ENCODE results near the gene CGN.
"Not testable (repeated sequence)": the region's sequence is repeated elsewhere in the genome, so short reads cannot be mapped to it uniquely, and the experiment has no call there.

The CGN gene

DNA sequence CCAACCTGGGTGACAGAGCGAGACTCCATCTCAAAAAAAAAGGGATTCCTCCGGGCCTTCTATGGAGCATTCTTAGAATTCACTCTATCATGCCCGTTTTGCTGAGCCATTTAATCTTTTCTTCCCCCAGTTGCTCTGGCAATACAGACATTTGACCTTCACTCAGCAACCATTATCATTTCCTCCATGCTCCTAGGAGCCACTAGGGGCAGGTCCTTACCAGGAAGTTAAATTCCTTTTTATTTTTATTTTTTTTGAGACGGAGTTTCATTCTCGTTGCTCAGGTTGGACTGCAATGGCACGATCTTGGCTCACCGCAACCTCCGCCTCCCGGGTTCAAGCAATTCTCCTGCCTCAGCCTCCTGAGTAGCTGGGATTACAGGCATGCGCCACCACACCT lies 9.7 kb upstream of the CGN start:
- no peak for DNase-seq

DNA sequence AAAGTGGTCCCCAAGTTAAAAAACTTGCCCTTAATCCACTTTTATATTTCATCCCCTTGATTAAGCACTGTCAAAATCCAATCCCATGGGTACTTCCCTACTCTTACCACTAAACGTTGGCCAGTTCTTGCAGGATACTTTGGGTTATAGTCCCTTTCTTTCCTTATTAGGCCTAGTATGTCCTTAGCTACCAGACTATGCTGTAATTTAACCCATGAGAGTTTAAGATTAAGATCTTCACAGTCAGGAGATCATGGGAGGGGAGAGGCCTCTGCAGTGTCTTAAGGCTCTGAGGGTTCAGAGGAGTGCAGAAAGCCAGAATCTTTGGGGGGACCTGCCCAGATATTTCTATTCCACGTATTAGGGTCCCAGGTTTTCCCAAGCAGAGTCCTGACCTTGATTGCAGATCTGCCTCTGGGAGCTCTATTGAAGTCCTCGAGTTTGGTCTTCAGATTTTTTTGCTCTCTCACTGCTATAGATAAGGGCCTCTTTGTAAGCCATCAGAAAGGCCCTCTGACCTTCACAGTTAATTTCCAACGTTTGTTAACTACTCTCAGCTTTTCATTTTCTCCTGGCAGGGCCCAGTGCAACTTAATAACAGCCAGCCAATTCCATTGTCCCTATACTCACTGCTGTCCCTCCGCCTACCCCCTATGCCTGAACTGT lies 9.0 kb upstream of the CGN start:
- no peak for DNase-seq

GRCh38 chr1:151502859-151503780 lies 8.1 kb upstream of the CGN start:
- no peak for DNase-seq

- DNase-seq = no peak
These were observed 6.9 kb upstream of the CGN start for GRCh38 chr1:151504252-151504651.

DNA sequence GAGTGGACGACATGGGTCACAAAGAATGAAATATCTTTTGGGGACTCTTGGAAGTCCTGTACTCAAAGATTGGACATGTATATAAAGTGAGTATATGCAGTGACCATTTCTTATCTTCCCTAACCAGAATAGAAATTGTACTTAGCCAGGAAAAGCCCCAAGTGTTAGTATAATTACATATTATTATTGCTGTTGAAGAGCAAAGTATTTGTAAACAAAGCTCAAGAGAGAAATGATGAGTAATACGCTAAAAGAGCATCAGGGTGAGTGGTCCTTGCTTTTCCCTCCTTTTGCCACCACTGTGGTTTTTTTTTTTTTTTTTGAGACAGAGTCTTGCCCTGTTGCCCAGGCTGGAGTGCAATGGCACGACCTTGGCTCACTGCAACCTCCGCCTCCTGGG lies 6.4 kb upstream of the CGN start:
- no peak for DNase-seq

DNA sequence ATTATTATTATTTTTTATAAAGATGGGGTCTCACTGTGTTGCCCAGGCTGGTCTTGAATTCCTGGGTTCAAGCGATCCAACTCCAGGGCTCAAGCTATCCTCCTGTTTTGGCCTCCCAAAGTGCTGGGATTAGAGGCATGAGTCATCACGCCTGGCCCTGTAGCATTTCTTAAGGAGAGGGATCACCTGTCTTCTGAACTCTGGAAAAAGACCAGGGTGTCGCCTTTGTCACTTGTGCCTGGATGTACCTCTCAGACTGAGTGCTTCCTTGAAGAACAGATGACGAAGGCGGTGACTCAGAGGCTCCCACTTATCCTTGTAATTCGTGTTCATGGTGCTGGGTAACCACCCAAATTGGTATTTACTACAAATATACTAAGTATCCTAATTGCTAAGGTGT lies 2.4 kb upstream of the CGN start:
- DNase-seq = no peak

GRCh38 chr1:151509350-151510019 lies 1.7 kb upstream of the CGN start:
- no peak for DNase-seq

- no peak for DNase-seq
These were observed 1.2 kb upstream of the CGN start for GRCh38 chr1:151510020-151510405.

DNA sequence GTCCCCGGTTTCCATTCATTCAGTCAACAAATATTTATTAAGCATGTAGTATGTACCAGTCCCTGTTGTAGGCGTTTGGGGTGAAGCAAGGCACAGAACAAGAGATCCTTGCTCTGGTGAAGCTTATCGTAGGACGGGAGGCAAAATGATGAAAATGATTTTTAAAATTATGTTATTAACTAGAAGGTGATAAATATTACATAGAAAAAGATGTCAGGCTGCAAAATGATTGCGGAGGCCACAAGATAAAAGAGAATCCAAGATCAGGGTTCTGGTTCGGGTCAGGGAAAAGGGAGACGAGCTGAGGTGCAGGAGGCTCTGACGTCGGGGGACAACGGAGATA lies 602 bp upstream of the CGN start:
- no peak for DNase-seq

GRCh38 chr1:151511636-151512215 lies 539 bp downstream of the CGN start:
- no peak for DNase-seq

DNA sequence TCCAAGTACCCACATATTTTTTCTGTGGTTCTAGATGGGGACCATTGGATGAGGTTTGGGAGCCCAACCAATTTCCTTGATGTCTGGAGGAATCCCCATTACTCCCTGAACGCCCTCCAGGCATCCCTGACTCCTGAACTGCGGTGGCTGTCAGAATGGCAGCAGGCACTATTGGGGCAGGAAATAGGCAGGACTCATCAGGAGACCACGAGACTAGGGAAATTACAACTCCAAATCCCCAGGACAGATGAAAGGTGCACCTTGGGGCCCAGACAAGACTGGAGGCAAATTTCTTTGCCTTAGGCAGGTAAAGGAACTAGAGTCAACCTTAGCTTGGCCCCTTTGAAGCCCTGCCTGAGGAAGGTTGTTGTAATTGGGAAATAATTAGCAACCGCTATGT lies 1.1 kb downstream of the CGN start:
- DNase-seq = no peak

- DNase-seq = no peak
These were observed 1.8 kb downstream of the CGN start for GRCh38 chr1:151512801-151513625.

DNA sequence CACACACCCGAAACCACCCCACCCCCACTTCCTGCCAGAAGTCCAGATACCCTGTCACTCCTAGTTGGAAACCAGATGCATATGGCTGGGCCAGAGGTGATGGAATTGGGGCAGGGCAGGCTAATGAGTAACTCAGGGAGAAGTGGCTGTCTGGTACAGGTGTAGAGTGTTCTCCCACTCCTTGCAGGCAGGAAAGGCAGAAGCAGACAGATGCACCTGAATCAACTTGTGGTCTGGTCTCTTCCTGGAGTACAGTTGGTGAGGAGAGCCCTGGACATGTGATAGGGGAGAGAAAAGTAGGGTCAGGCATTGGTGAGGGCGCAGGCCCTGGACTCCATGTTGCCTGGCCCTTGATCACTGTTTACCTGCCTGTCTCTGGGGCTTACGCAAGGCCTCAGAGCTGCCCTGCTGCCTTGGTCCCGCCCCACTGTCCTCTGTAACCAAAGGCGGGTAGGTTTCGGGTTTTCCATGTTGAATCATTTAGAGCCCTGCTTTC lies 2.5 kb downstream of the CGN start:
- no peak for DNase-seq

- no peak for DNase-seq
These were observed 3.2 kb downstream of the CGN start for GRCh38 chr1:151514366-151514765.

- DNase-seq = no peak
These were observed 4.1 kb downstream of the CGN start for GRCh38 chr1:151515265-151515664.

DNA sequence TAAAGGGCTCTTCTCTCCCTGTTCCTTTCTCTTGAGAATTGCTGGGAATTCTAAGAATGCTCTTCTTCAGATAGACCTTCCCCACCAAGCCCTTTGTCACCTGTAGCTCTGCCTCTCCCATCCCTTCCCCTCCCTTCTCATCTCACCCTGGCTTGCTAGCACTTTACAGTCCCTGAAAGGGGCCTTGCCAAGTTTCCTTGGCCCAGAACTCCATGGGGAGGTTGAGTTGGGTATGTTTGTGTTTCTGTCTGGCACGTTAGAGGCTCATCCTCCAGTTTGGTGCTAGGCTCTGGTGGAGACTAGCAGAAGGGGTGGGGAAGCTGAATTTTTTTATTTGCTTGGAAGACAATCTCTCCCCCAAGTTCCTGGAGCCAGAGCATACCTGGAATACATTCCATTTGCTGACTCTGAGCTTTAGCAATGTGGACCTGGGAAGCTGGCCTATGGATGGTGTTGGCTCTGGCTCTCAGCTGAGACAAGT lies 4.9 kb downstream of the CGN start:
- DNase-seq = no peak

GRCh38 chr1:151518431-151518830 lies 7.2 kb downstream of the CGN start:
- no peak for DNase-seq

GRCh38 chr1:151518936-151519335 lies 7.7 kb downstream of the CGN start:
- DNase-seq = no peak

GRCh38 chr1:151519667-151520066 lies 8.5 kb downstream of the CGN start:
- DNase-seq = no peak

- DNase-seq = no peak
These were observed 9.2 kb downstream of the CGN start for GRCh38 chr1:151520359-151520758.

DNA sequence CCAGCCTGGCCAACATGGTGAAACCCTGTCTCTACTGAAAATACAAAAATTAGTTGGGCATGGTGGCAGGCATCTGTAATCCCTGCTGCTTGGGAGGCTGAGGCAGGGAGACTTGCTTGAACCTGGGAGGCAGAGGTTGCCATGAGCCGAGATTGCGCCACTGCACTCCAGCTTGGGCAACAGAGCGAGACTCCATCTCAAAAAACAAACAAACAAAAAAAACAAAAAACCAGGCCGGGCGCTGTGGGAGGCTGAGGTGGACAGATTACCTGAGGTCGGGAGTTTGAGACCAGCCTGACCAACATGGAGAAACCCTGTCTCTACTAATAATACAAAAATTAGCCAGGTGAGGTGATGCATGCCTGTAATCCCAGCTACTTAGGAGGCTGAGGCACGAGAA lies 11.2 kb downstream of the CGN start:
- DNase-seq = not testable (repeated sequence)

- DNase-seq = no peak
These were observed 12.1 kb downstream of the CGN start for GRCh38 chr1:151523326-151523725.
